CD8-positive, alpha-beta memory T cell (primary cell): ENCODE results near the gene FKBP5. TPM values are rescaled to one million over a fixed set of nuclear protein-coding genes. Genes with fewer than 3 reads are reported as not detected.

ENCODE experiments used
- CTCF ChIA-PET: fragments of 350-600 bp; sonication (Branson Sonifier 250); formaldehyde crosslinking; loops from one replicate; lab custom pipeline; 2021; ENCODE audit warnings: antibody characterized with exemption; lab: Charles Lee
- POLR2A ChIA-PET: fragments of 350-600 bp; sonication (Branson Sonifier 250); formaldehyde crosslinking; loops from one replicate; lab custom pipeline; 2021; ENCODE audit warnings: antibody characterized with exemption; lab: Charles Lee
- DNase-seq, 5 donors: peaks; one replicate each; pipeline versions ENCODE4 v3.0.0 to v3.0.0-alpha.2; 2020 to 2022; ENCODE audit warnings: mixed read lengths in 1 of 5
- H3K27ac ChIP-seq: one replicate; pipeline ENCODE4 v1.7.0; 2013; ENCODE audit warnings: low read depth, mild to moderate bottlenecking, low read length, moderate library complexity
- H3K27me3 ChIP-seq: 2 replicates; pipeline ENCODE4 v1.7.0; 2013; ENCODE audit warnings: low read length, mild to moderate bottlenecking; ENCODE audit not compliant: insufficient read depth, poor library complexity, severe bottlenecking
- H3K36me3 ChIP-seq: 2 replicates; pipeline ENCODE4 v1.7.0; 2013; ENCODE audit warnings: mild to moderate bottlenecking, low read length, moderate library complexity; ENCODE audit not compliant: insufficient read depth
- H3K4me1 ChIP-seq: 2 replicates; pipeline ENCODE4 v1.7.0; 2013; ENCODE audit warnings: mild to moderate bottlenecking, low read length, moderate library complexity; ENCODE audit not compliant: insufficient read depth
- H3K4me3 ChIP-seq: 2 replicates; pipeline ENCODE4 v1.7.0; 2013; ENCODE audit warnings: mild to moderate bottlenecking, low read length
- H3K9me3 ChIP-seq: 2 replicates; pipeline ENCODE4 v1.7.0; 2013; ENCODE audit warnings: mild to moderate bottlenecking, low read length
- H3K27ac Mint-ChIP-seq, 8 donors: one replicate each; pipeline ENCODE4 v1.8.0; 2020 to 2021; ENCODE audit warnings: mixed read lengths in 8 of 8, mild to moderate bottlenecking in 6 of 8, inconsistent platforms in 3 of 8, moderate library complexity in 3 of 8
- H3K27me3 Mint-ChIP-seq, 2 donors: one replicate each; pipeline ENCODE4 v1.8.0; 2020 to 2021; ENCODE audit warnings: mixed read lengths in 2 of 2, mild to moderate bottlenecking in 1 of 2, moderate library complexity in 1 of 2
- H3K36me3 Mint-ChIP-seq, 3 donors: one replicate each; pipeline ENCODE4 v1.8.0; 2020 to 2021; ENCODE audit warnings: mixed read lengths in 3 of 3, inconsistent platforms in 1 of 3, mild to moderate bottlenecking in 1 of 3
- H3K4me1 Mint-ChIP-seq, 3 donors: one replicate each; pipeline ENCODE4 v1.8.0; 2020 to 2021; ENCODE audit warnings: mixed read lengths in 3 of 3, inconsistent platforms in 1 of 3, mild to moderate bottlenecking in 1 of 3
- H3K4me3 Mint-ChIP-seq, 7 donors: one replicate each; pipeline ENCODE4 v1.8.0; 2020 to 2021; ENCODE audit warnings: mixed read lengths in 7 of 7, mild to moderate bottlenecking in 6 of 7, moderate library complexity in 4 of 7, inconsistent platforms in 2 of 7
- H3K9me3 Mint-ChIP-seq, 5 donors: one replicate each; pipeline ENCODE4 v1.8.0; 2020 to 2022; ENCODE audit warnings: mixed read lengths in 5 of 5, mild to moderate bottlenecking in 3 of 5, moderate library complexity in 2 of 5, inconsistent platforms in 1 of 5
- polyA plus RNA-seq: library from polyadenylated mRNA; unstranded; fragments of 300-500 nt; fragmentation: Illumina TruSeq; gene quantifications from one replicate; pipeline ENCODE4 v1.2.3, GENCODE V29; 2021
- total RNA-seq, 2 experiments: library from RNA; stranded (reverse); gene quantifications; one replicate each; pipeline ENCODE4 v1.2.3, GENCODE V29; 2021

Gene FKBP5
- total and polyA plus RNA-seq, 3 experiments from 2014 or later = 55.7 to 192 (median 58.8) TPM

- peaks cover 20 to 64% (median 46%) of the 10 kb centered on the region in 3 donors for H3K4me1 Mint-ChIP-seq
- H3K4me3 Mint-ChIP-seq = no peak overlapping the region
- H3K9me3 Mint-ChIP-seq = no peaks in the 10 kb centered on the region
- no peaks in the 10 kb centered on the region for H3K36me3 ChIP-seq
- ChIA-PET POLR2A (no interaction called here), CTCF (interaction anchor here (1.1 kb wide), 1 partner anchor 30 kb away, joined by 3 read pairs; no protein-coding TSS in a partner anchor)
- DNase-seq = no peak
- no peak overlapping the region for H3K27ac Mint-ChIP-seq
- no peaks in the 10 kb centered on the region for H3K27me3 ChIP-seq
- no peak overlapping the region for H3K27ac ChIP-seq
- H3K4me3 ChIP-seq = no peak overlapping the region
- H3K9me3 ChIP-seq = no peaks in the 10 kb centered on the region
- peaks cover 0 to 19% (median 7%) of the 10 kb centered on the region in 3 donors for H3K36me3 Mint-ChIP-seq
- peaks cover 28% of the 10 kb centered on the region for H3K4me1 ChIP-seq
- no peaks in the 10 kb centered on the region for H3K27me3 Mint-ChIP-seq
Observed at GRCh38 chr6:35654883-35655282, 33.8 kb downstream of the FKBP5 start.

- H3K27ac Mint-ChIP-seq = peak overlapping the region in 2 of 8 donors; percentile 0 to 80
- no peak overlapping the region for H3K4me3 Mint-ChIP-seq
- H3K9me3 ChIP-seq = no peaks in the 10 kb centered on the region
- H3K9me3 Mint-ChIP-seq = no peaks in the 10 kb centered on the region
- H3K4me1 ChIP-seq = peaks cover 49% of the 10 kb centered on the region
- POLR2A ChIA-PET = no interaction called here
- peaks cover 0 to 19% (median 7%) of the 10 kb centered on the region in 3 donors for H3K36me3 Mint-ChIP-seq
- H3K27me3 Mint-ChIP-seq = no peaks in the 10 kb centered on the region
- CTCF ChIA-PET = no interaction called here
- no peaks in the 10 kb centered on the region for H3K36me3 ChIP-seq
- H3K27ac ChIP-seq = no peak overlapping the region
- H3K4me1 Mint-ChIP-seq = peaks cover 33 to 82% (median 56%) of the 10 kb centered on the region in 3 donors
- no peaks in the 10 kb centered on the region for H3K27me3 ChIP-seq
- no peak overlapping the region for H3K4me3 ChIP-seq
- DNase-seq = no peak
Observed at GRCh38 chr6:35651244-35651643, 37.5 kb downstream of the FKBP5 start.

- H3K4me1 Mint-ChIP-seq = peaks cover 33 to 80% (median 55%) of the 10 kb centered on the region in 3 donors
- ChIA-PET CTCF (interaction anchor here (1.2 to 1.6 kb wide), 2 partner anchors 13 to 87 kb away, joined by 4 read pairs; no protein-coding TSS in a partner anchor), POLR2A (no interaction called here)
- Histone ChIP-seq H3K4me3 (no peak overlapping the region), H3K36me3 (no peaks in the 10 kb centered on the region), H3K27ac (no peak overlapping the region), H3K27me3 (no peaks in the 10 kb centered on the region), H3K4me1 (peaks cover 43% of the 10 kb centered on the region), H3K9me3 (no peaks in the 10 kb centered on the region)
- H3K36me3 Mint-ChIP-seq = peaks cover 0 to 28% (median 7%) of the 10 kb centered on the region in 3 donors
- no peak overlapping the region for H3K4me3 Mint-ChIP-seq
- no peak overlapping the region for H3K27ac Mint-ChIP-seq
- DNase-seq = no peak
- no peaks in the 10 kb centered on the region for H3K27me3 Mint-ChIP-seq
- no peaks in the 10 kb centered on the region for H3K9me3 Mint-ChIP-seq
Observed at GRCh38 chr6:35650015-35650414, 38.7 kb downstream of the FKBP5 start.

GRCh38 chr6:35648203-35648602 lies 40.5 kb downstream of the FKBP5 start:
- peak overlapping the region in 1 of 8 donors; percentile 23 for H3K27ac Mint-ChIP-seq
- POLR2A ChIA-PET = no interaction called here

GRCh38 chr6:35647400-35647799 lies 41.3 kb downstream of the FKBP5 start:
- Mint-ChIP-seq H3K36me3 (peaks cover 0 to 38% (median 14%) of the 10 kb centered on the region in 3 donors), H3K9me3 (no peaks in the 10 kb centered on the region), H3K4me1 (peaks cover 49 to 83% (median 67%) of the 10 kb centered on the region in 3 donors), H3K27me3 (no peaks in the 10 kb centered on the region), H3K4me3 (peak overlapping the region in 1 of 7 donors; percentile 20), H3K27ac (peak overlapping the region in 5 of 8 donors; percentile 2 to 53 (median 23))
- ChIA-PET CTCF (interaction anchor here (1.1 kb wide), 1 partner anchor 23 kb away, joined by 4 read pairs; no protein-coding TSS in a partner anchor), POLR2A (no interaction called here)
- DNase-seq = no peak
- Histone ChIP-seq H3K9me3 (no peaks in the 10 kb centered on the region), H3K27me3 (no peaks in the 10 kb centered on the region), H3K4me3 (no peak overlapping the region), H3K4me1 (peaks cover 54% of the 10 kb centered on the region), H3K36me3 (no peaks in the 10 kb centered on the region), H3K27ac (no peak overlapping the region)

More at GRCh38 chr6:35648203-35648602, 40.5 kb downstream of the FKBP5 start:
- Histone ChIP-seq H3K27ac (no peak overlapping the region), H3K4me1 (peaks cover 47% of the 10 kb centered on the region), H3K9me3 (no peaks in the 10 kb centered on the region), H3K36me3 (no peaks in the 10 kb centered on the region), H3K4me3 (no peak overlapping the region), H3K27me3 (no peaks in the 10 kb centered on the region)
- CTCF ChIA-PET = interaction anchor here (0.7 to 1.6 kb wide), 3 partner anchors 10 to 89 kb away, joined by 3 to 4 read pairs (median 4); no protein-coding TSS in a partner anchor
- Mint-ChIP-seq H3K4me1 (peaks cover 41 to 80% (median 59%) of the 10 kb centered on the region in 3 donors), H3K27me3 (no peaks in the 10 kb centered on the region), H3K36me3 (peaks cover 0 to 30% (median 8%) of the 10 kb centered on the region in 3 donors), H3K9me3 (no peaks in the 10 kb centered on the region), H3K4me3 (peak overlapping the region in 1 of 7 donors; percentile 49)
- no peak for DNase-seq

- CTCF ChIA-PET = interaction anchor here (1.0 to 4.1 kb wide), 7 partner anchors 19 to 193 kb away, joined by 3 to 28 read pairs (median 8); partner anchors contain the start of gene ARMC12
- Histone ChIP-seq H3K27me3 (no peaks in the 10 kb centered on the region), H3K27ac (no peak overlapping the region), H3K36me3 (peaks cover 8% of the 10 kb centered on the region), H3K4me1 (peaks cover 45% of the 10 kb centered on the region), H3K9me3 (no peaks in the 10 kb centered on the region), H3K4me3 (no peak overlapping the region)
- peaks cover 0 to 63% (median 22%) of the 10 kb centered on the region in 3 donors for H3K36me3 Mint-ChIP-seq
- H3K27ac Mint-ChIP-seq = peak overlapping the region in 6 of 8 donors; percentile 25 to 87 (median 68)
- H3K4me3 Mint-ChIP-seq = peak overlapping the region in 1 of 7 donors; percentile 14
- POLR2A ChIA-PET = no interaction called here
- no peaks in the 10 kb centered on the region for H3K9me3 Mint-ChIP-seq
- no peaks in the 10 kb centered on the region for H3K27me3 Mint-ChIP-seq
- peaks cover 46 to 68% (median 60%) of the 10 kb centered on the region in 3 donors for H3K4me1 Mint-ChIP-seq
- DNase-seq = no peak
Observed at GRCh38 chr6:35643162-35643535, 45.6 kb downstream of the FKBP5 start.

- peaks cover 45% of the 10 kb centered on the region for H3K4me1 ChIP-seq
- ChIA-PET POLR2A (no interaction called here), CTCF (interaction anchor here (0.9 to 4.1 kb wide), 9 partner anchors 18 to 193 kb away, joined by 3 to 28 read pairs (median 5); partner anchors contain the start of gene ARMC12)
- H3K36me3 ChIP-seq = peaks cover 8% of the 10 kb centered on the region
- no peaks in the 10 kb centered on the region for H3K9me3 Mint-ChIP-seq
- H3K4me1 Mint-ChIP-seq = peaks cover 43 to 63% (median 58%) of the 10 kb centered on the region in 3 donors
- H3K4me3 Mint-ChIP-seq = peak overlapping the region in 1 of 7 donors; percentile 14
- H3K27me3 Mint-ChIP-seq = no peaks in the 10 kb centered on the region
- H3K27ac Mint-ChIP-seq = peak overlapping the region; percentile 50 to 87 (median 68)
- H3K36me3 Mint-ChIP-seq = peaks cover 0 to 69% (median 22%) of the 10 kb centered on the region in 3 donors
- H3K4me3 ChIP-seq = no peak overlapping the region
- H3K9me3 ChIP-seq = no peaks in the 10 kb centered on the region
- no peaks in the 10 kb centered on the region for H3K27me3 ChIP-seq
- H3K27ac ChIP-seq = no peak overlapping the region
- DNase-seq = peak in 1 of 5 donors; percentile 52
Observed at GRCh38 chr6:35642471-35643161, 46.1 kb downstream of the FKBP5 start.
